Measurements from ENCODE around the gene TSPAN11.

The TSPAN11 gene

GRCh38 chr12:30977537-30978349 lies 51.2 kb downstream of the TSPAN11 start:
- no peak for DNase-seq (ENCODE audit: low read depth in 2 of 3, low spot score in 1 of 3)

DNA sequence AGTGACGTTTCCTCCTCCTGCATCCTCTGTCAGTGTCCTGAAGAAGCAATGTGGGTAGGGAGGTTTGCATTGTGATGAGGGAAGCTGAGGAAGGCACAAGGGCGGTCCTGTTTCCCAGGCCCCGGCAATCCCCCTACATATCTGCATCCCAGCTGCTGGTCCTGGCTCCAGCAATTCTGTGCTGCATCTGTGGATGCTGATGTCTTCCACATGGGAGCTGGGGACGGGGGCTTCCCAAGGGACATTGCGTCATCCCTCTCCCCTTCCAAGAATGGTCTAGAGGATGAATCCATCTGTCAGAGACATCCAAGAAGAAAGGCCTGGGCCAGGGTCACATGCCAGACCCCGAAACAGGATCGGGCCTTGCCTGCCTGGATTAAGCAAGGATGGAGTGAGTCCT lies 52.1 kb downstream of the TSPAN11 start:
- DNase-seq (ENCODE audit: low read depth in 2 of 3, low spot score in 1 of 3): no peak

DNA sequence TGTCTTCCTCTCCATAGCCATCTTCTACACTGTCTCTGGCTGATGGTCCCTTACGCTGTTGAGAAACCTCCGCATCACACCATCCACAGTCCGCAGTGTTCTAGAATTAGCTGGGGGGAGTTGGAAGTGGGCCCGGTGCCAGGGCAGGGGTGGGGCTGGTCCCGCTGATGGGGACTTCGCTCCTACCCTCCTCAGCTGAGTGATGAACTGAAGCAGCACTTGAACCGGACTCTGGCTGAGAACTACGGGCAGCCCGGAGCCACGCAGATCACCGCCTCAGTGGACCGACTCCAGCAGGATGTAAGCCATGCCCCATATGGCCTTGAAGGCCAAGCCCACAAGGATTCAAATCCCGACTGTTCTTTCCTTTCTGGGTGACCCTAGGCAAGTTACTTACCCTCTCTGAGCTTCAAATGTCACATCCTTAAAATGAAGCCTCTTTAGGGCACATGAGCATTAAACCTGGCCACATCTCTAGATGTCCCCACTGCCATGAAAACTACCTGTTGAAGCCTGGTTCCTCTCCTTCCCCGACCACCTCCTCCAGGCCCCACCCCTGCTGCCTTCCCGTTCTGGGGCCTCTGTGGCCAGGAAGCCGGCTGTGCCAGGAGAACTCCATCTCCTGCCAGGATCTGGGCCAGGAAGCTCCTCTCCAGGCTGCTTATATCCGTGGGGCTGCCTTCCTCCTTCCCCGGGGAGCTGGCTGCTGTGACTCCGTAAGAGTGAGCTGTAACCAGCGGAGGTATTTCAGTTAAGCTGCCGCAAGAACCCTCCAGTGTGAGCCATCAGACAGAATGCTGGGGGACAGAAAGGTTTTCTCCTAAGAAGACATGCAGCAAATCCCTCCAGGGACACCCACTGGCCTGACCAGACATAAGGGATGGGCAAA lies 53.1 kb downstream of the TSPAN11 start:
- DNase-seq (ENCODE audit: low read depth in 2 of 3, low spot score in 1 of 3): no peak

- no peak for DNase-seq (ENCODE audit: low read depth in 2 of 3, low spot score in 1 of 3)
These were observed 54.6 kb downstream of the TSPAN11 start for GRCh38 chr12:30980955-30981662.

DNA sequence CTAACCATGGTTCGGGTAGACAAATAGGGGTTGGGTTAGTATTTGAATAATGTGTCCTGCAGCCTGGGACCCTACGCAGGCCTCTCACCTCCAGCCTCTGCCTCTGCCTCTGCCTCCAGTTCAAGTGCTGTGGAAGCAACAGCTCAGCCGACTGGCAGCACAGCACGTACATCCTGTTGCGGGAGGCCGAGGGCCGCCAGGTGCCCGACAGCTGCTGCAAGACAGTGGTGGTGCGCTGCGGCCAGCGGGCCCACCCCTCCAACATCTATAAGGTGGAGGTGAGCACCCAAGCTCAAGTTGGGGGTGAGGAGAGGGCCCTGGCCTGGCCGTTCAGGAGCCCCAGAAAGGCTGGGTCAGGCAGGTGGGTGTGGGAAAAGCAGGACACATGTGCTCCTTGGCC lies 55.9 kb downstream of the TSPAN11 start:
- DNase-seq (ENCODE audit: low read depth in 2 of 3, low spot score in 1 of 3): no peak

DNA sequence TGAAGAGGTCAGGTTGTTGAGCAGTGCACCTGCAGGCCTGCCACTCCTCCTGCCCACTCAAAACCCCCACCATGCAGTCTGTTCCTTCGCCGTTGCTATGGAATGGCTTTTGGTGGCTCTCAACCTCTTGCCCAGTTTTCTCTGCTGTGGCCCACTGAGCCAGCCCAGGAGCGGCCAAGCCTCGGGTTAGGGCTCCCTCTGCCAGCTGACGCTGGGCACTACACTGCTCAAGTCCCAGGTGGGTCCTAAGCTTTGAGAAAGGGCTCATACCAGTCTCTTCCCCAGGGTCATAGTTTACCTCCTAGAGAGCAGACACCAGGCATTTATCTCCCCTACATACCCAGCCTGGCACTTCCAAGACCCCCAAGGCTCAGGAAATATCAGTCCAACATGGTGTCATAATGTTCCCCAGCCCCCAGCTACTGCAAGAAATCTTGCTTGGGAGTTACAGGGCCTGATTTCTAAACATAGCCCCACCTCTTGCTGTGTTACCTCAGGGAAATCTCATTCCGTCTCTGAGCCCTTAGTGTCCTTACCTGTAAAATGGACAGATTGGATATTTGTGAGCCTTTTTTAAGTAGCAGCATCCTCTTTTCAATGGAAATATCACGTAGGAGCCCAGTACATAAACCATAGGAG lies 59.4 kb downstream of the TSPAN11 start:
- DNase-seq (ENCODE audit: low read depth in 2 of 3, low spot score in 1 of 3): peak in 2 of 3 donors; percentile 5 to 18

DNA sequence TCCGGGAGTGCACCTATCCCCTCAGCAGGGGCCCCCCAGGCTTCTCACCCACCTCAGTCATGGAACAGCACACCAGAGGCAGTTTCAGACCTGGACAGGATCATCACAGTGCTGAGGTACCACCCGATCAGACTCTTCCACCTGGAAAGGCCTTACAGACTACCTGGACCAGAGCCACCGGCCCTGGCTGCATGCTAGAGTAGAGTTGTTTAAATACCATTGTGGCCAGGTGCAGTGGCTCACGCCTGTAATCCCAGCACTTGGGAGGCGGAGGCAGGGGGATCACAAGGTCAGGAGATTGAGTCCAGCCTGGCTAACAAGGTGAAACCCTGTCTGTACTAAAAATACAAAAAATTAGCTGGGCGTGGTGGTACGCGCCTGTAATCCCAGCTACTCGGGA lies 61.5 kb downstream of the TSPAN11 start:
- no peak for DNase-seq (ENCODE audit: low read depth in 2 of 3, low spot score in 1 of 3)

- DNase-seq (ENCODE audit: low read depth in 2 of 3, low spot score in 1 of 3): no peak
These were observed 62.2 kb downstream of the TSPAN11 start for GRCh38 chr12:30988646-30989286.

DNA sequence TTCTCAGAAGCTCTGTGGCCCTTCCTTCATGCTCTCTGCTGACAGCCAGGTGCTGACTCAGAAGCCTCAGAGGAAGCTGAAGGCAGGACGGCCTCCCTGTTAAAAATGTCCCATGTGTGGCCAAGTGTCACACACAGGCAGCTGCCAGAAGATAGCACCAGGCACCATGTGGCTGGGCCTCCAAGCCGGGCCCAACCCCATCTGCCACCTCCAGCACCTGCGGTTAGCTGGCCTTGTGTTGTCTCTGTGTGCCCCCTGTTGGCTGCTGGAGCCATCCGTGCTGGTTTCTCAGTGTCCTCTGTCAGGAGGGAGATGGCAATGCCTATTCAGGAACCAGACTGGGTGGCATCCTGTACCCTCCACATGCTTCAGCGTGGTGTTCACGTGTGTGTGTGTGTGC lies 63.2 kb downstream of the TSPAN11 start:
- DNase-seq (ENCODE audit: low read depth in 2 of 3, low spot score in 1 of 3): no peak

GRCh38 chr12:30990316-30990715 lies 63.8 kb downstream of the TSPAN11 start:
- no peak for DNase-seq (ENCODE audit: low read depth in 2 of 3, low spot score in 1 of 3)

- DNase-seq (ENCODE audit: low read depth in 2 of 3, low spot score in 1 of 3): no peak
These were observed 64.2 kb downstream of the TSPAN11 start for GRCh38 chr12:30990776-30991175.

DNA sequence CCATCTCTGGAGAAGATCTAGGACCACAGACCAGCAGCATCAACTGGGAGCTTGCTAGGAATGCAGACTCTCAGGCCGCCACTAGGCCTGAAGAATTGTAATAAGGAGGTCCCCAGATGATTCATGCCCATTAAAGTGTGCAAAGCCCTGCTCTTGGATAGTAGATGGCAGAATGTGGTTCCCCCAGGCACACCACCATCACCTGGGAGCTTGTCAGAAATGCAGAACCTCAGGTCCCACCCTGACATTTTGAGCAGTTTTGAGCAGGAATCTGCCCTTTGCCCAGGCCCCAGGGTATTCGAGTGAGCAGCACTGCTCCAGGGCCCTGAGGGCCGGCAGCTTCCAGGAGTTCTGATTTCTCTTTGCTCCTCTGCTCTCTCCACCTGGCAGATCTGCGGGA lies 64.9 kb downstream of the TSPAN11 start:
- no peak for DNase-seq (ENCODE audit: low read depth in 2 of 3, low spot score in 1 of 3)

- no peak for DNase-seq (ENCODE audit: low read depth in 2 of 3, low spot score in 1 of 3)
These were observed 65.8 kb downstream of the TSPAN11 start for GRCh38 chr12:30992381-30992780.

- no peak for DNase-seq (ENCODE audit: low read depth in 2 of 3, low spot score in 1 of 3)
These were observed 67.2 kb downstream of the TSPAN11 start for GRCh38 chr12:30993766-30994165.

DNA sequence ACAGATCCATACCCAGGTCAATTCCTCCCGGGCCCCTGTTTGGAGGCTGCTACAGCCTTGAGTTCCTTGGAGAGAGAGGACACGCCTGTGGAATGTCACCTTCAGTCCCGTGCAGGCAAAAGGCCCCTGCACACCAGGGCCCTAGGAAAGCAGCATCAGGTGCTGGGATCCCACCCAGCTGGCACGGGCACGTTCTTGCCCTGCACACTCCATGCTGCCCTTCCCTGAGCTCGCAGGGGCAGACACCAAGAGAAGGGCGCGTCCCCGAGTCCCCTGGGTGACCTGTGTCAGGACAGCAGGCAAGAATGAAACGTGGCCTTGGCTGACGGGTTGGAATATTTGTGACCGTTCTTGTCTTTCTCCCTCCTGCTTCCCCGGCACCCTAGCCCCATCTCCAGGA lies 67.7 kb downstream of the TSPAN11 start:
- DNase-seq (ENCODE audit: low read depth in 2 of 3, low spot score in 1 of 3): no peak

GRCh38 chr12:30996255-30996654 lies 69.7 kb downstream of the TSPAN11 start:
- DNase-seq (ENCODE audit: low read depth in 2 of 3, low spot score in 1 of 3): no peak

DNA sequence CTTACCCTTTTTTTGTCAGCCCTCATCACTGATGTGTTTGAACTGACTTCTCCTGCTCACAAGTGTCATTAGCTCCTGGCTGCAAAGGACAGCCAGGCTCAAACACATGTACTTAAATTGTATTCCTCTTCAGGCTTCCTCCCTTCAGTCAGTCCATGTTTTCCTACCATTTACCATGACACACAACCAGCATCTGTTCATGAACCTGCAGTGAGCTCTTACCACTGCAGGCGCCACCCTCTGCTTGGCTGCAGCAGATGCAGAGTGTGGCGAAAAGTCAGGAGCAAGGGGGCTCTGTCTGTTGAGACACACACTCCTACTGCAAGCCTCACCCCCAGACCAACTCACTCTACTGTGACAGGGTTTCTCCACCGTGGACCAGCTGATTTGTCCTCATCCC lies 70.2 kb downstream of the TSPAN11 start:
- no peak for DNase-seq (ENCODE audit: low read depth in 2 of 3, low spot score in 1 of 3)

- no peak for DNase-seq (ENCODE audit: low read depth in 2 of 3, low spot score in 1 of 3)
These were observed 71.3 kb downstream of the TSPAN11 start for GRCh38 chr12:30997685-30998440.

GRCh38 chr12:30999011-30999410 lies 72.5 kb downstream of the TSPAN11 start:
- DNase-seq (ENCODE audit: low read depth in 2 of 3, low spot score in 1 of 3): no peak

DNA sequence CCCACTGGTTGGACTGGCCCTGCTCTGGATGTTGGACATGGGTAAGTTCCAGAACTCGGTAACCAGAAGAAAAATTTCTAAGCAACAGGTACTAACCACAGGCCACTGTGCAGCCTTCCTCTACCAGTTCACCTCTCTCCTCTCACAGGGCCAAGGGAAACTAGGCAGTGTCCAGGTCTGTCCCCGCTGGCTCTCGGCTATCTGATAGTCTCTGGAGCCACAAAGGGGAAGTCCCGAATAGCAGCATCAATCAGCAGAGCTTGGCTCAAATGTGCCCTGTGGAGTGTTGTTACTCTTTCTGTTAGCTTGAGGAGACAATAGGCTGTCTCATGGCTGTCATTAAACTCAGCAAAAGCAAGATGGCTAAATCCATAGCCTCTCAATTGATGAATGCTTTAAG lies 73.2 kb downstream of the TSPAN11 start:
- no peak for DNase-seq (ENCODE audit: low read depth in 2 of 3, low spot score in 1 of 3)

Data from stimulated activated CD4-positive, alpha-beta T cell treated with anti-CD3 and anti-CD28 coated beads, Interleukin-12 subunit alpha, Interleukin-12 subunit beta, amount 100 ng/mL, for 48 hours (primary cell).